ENCODE data around the gene AGFG2. TPM values are rescaled to one million over a fixed set of nuclear protein-coding genes. Genes with fewer than 3 reads are reported as not detected.

AGFG2 gene
- total RNA-seq, 1 experiment from 2014 or later: 4.1 TPM

DNA sequence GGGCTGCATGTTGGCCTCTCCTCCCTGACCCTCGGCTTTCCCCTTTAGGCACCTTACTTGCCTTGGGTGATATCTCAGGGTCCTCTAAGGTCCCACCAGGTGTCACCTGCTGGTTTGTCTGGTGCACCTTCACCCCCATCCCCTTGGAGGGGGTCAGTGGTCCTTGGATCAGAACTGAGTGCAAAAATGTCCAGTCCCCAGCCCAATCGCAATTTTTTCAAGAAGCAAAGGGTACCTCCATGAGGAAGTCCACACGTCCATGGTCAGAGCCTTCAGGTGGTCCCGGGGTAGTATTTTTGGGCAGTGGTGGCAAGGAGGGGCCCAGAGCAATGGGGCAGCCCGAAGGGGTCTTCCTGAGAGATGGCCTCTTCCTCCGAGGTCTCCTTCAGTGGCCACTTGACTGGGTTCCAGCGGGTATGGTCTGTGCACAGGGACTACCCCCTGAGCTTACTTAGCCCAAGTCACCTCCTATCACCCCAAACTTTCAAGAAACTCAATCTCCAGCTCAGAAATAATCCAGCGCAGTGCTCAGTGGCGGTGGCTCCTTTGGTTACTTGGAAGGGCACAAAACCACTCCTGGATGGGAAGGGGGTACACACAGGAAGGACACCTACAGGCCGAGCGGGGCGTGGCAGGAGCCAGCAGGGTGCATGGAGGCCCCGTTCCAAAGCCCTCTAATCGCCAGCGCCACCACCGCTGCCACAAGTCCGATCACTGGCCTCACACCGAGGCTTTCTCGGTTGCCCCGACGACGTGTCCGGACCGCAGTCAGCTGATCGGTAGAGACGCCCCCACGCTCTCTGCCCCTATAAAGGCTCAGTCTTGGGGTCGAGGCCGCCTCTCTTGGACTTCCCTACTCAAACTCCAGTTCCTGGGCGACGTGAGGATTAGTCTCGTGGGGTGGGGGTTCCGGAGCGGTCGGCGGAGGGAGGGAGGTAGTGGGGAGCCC, 30.2 kb downstream of the AGFG2 start:
- DNase-seq (ENCODE audit: extremely low read depth, low read depth): no peak

DNA sequence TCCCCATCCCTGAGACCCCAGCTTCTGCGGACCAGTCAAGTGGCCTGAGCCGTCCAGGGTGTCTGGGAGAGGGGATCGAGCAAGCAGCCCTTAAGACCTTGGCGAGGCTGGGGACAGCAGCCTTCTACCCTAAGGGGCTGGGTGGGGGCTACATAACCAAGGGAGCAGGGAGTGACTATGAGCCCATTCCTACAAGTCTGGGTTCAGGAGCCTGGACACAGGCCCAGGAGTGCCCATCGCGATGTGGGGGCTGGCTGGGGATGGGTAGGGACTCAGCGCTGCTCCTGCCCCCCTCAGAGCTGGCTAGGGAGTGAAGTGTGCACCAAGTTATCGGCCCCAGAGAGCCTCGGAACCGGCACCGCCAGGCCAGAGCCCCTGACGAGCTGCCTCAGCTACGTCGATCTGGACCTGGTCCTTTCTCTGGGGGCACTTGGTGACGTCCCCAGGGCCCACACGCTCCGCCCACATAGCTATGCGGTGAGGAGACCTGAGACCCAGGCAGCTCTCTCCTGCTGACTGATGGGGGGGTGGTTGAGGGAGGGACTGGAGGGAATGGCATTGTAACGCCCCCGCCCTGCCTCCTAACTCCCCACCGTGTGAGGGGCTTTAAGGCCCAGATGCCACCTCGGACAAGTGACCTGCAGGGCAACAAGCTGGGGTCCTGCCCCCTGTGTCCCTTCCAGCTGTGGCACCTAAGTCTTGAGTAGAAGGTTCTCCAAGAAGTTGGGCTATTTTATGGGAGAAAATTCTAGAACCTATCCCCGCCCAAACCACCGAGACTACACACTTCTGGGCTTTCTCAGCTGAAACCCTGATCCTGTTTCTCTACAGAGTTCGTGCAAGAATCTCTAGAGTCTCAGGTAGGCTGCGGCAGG, 32.2 kb downstream of the AGFG2 start:
- DNase-seq (ENCODE audit: extremely low read depth, low read depth): no peak

DNA sequence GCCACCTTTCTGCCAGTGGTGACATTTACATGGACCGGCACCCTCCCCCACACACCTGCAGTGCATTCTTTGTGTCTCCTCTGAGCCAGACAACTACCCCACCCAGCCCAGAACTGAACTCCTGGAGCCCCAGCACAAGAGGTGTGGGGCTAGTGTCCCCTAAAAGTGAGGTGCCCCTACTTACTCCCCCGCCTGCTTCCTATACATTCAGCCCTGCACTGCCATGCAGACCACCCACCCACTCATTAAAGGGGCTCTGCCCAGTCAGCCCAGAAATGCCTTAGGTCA, 32.8 kb downstream of the AGFG2 start:
- DNase-seq (ENCODE audit: extremely low read depth, low read depth): no peak

DNA sequence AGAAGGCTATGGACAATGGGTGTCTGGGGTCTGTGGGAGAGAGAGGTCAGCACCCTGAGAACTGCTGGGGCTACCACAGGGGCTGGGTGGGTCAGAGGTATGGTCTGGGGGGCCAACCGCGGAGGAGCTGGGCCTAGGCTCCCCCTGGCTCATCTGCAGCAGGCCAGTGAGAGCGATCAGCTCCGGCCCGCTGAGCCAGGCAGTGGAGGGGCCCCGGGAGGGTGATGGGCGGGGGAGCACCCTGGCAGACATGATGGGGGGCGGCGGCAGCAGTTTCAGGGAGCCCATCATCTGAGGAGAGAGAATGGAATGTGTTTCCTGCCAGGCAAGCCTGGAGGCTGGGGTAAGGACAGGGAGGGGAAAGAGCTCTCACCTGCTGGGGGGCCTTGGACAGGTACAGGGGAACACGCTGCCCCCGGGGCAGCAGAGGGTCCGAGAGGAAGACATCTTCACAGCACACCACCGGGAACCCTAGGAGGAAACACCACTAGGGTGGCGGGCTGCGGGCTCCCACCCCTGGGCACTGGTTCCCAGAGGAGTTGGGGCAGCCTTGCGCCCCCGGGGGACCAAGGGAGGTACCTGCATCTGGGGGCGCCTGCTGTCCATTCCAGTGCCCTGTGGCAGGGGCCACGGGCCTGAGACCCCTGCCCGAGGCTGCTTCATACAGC, 33.4 kb downstream of the AGFG2 start:
- no peak for DNase-seq (ENCODE audit: extremely low read depth, low read depth)

DNA sequence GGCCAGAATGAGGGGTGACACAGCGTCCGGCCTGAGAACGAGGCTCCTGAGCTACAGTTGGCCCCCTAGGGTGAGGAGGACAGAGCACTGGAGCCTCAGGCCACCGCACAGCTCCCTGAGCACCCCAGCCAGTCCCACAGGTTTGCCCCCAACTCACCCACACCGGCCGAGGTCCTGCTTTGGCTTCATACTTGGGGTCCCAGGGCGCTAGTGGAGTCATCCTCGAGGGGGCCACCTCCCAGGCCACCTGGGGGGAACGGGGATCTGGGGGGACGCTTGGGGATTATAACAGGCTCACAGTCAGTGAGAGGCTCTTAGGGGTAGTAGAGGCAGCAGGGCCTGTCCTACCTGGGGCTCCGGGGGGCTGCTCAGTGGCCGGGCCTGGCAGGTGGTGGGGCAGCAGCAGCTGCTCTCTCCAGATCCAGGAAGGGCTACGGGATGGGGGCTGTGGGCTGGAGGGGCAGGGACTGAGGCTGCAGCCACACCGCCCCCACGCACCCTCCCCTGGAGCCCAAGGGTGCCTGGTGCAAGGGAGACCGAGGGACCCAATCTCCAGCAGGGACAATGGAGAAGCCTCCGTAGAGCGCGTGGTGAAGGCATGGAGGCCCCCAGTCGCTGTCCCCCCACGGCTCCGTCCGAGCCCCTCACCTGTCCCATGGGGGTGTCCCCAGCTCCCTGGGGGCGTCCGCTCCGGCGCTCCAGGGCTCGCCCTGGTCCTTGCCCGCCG, 34.1 kb downstream of the AGFG2 start:
- DNase-seq (ENCODE audit: extremely low read depth, low read depth): no peak

DNA sequence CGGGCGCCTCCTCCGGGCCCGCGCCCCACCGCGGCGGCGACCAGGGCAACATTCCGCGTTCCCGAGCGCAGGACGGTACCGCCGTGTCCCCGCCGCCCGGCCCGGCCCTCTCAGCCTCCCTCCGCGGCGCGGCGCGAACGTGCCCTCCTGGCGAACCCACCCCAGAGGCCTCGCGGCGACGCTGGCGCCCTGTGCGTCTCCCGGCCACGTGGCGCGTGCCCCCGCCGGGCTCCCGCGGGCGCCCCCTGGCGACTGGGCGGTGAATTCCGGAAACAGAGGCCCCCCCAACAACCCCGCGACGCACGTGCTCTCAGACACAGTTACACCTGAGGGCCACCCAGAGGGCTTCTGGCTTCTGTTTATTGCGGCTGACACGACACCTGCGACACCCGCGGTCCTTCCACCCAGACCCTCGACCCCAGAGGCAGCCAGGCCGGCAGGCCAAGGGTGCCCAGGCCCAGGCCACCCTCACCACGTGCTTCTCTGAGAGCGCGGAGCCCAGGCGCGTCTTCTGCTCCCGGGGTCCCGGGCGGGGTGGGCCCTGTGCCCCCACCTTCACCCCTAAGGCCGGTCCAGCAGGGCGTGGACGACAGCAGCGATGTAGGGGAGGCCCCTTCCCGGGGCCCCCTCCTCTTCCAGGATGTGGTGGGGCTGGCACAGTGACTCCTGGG, 34.8 kb downstream of the AGFG2 start, which contains the start of gene SAP25:
Gene SAP25 (minus strand): TSS at position 210 of the 671 bp plus-strand sequence. CDS start 158 bp downstream, at position 52.
- no peak for DNase-seq (ENCODE audit: extremely low read depth, low read depth)

DNA sequence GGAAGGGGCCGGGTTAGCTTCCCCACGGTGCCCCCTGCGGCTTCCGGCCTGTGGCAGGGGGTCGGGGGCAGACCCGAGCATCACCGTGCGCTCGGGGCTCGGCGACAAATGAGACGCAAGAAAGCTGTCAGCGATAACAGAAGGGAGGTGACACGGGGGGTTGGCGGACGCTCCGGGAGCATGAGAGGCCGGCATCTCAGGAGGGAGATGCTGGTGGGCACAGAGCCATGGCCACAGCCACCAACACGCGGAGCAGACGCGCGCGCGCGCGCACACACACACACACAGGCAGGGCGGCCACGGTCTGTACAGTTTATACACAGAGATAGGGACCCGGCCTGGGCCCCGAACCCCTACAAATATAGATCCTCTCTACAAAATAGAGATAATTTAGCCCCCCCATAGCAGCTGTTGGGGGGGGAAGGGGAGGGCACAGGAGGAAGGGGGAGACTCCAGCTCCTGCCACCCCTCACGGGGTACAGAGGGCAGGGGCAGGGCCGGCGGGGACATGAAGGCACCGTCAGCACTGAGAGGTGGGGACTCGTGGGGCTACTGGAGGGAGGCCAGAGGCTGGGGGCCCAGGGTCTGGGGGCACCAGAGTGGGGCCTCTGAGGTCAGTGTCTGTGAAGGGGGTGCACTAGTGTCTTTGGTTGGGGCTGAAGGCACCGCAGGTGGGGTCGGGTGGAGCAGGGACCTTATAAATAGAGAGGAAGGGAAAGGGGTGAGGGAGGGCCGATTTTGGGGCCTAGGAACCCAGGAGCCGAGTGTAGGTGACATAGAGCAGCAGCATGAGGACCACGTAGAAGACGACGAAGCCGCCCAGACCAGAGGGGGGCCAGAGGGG, 35.6 kb downstream of the AGFG2 start:
- DNase-seq (ENCODE audit: extremely low read depth, low read depth): no peak

DNA sequence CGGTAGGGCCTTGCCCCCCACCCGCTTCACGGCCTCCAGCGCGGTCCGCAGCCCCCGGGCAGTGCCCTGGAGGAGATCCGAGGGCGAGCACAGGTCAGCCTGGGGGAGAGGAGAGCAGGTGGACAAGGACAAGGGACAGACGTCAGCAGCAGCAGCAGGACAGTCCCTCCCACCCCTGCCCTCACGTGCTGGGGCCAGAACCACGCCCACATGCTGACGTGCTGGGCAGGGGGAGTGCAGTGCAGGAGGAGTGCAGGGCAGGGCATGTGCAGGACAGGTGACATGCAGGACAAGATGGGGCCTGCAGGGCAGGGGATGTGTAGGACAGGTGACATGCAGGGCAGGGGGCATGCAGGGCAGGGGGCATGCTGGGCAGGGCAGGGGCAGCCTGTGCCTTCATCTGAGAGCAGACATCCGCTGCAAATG, 36.2 kb downstream of the AGFG2 start:
- DNase-seq (ENCODE audit: extremely low read depth, low read depth): no peak

DNA sequence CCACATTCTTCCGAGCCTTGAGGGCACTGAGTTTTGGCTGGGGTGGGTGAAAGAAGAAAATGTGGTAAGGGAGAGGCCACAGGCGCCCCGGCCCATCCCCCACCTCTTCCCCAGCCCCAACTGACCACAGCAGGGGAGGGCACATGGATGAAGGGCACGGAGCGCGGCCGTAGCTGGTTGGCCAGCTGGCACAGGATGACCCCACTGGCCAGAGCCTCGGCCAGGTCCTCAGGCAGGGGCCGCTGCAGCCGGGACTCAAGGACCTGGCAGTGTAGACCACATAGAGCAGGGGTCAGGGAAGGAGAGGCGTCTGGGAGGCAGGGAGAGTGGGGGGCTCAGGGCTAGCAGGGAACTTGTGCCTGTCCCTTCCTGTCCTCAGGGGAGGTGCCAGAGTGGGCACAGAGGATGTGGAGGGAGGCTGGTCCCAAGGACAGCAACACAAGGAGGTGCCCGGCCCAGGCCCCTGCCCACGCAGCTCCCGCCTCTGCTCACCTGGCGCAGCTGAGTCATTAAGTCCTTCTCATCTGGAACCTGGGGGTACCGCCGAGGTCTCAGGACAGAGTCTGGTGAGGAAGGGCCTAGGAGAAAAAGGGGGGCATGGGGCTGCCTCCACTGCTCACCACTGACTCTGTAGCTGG, 36.9 kb downstream of the AGFG2 start:
- DNase-seq (ENCODE audit: extremely low read depth, low read depth): no peak

DNA sequence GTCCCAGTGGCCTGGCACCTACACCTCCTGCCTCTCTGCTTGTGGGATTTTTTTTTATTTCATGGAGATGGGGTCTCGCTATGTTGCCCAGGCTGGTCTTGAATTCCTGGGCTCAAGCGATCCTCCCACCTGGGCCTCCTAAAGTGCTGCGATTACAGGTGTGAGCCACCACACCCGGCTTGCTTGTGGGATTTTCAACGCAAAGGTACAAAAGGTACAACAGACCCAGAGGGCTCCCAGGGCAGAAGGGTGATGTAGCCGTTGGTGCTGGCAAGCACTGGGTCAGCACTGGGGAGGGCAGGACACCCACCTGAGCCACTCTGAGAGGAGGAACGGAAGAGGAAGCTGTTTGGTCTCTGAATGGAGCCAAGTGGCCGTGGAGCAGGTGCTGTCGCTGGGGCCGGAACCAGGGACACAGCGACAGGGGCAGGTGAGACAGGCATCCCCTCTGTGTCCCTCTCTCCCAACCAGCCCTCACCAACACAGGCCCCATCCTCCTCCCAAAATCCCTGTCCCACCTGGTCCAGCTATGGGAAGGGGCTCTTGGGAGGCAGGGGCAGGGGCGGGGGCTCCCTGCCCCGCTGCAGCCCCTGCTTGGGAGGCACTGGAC, 37.5 kb downstream of the AGFG2 start:
- no peak for DNase-seq (ENCODE audit: extremely low read depth, low read depth)

DNA sequence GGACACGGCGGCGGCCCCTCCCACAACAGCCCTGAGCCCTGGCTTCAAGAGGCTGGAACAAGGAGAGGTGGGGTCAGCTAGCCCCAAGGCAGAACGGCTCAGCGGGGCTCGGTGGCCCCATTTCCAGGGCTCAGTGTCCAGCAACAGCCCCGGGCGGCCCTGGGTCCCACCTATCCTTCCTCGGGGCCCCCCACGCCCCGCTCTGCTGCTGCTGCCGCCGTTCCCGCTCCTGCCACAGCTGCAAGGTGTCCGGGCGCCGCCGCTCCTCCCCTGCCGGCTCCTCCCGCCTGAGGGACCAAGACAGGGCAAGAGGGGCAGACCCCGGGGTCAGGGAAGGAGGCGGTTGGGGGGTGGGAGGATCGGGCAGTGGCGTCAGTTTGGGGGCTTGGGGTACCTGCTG, 38.1 kb downstream of the AGFG2 start:
- no peak for DNase-seq (ENCODE audit: extremely low read depth, low read depth)

DNA sequence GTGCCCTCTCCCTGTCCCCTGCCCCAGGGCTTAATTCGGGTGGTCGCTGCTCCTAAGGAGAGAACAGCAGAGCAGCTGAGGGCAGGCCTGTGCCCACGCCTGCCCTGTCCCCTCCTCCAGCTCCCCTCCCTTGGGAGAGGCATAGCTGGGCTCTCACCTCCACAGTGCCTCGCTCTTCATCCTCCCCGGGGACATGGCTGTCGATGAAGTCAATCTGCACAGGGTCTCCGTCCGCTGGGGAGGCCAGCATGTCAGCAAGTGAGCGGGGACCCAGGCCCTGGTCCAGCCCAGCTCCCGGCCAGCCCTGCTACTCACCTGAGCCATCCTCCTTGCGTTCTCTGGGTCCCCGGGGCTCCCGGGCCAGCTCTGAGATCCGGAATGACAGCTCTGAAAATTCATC, 38.5 kb downstream of the AGFG2 start:
- no peak for DNase-seq (ENCODE audit: extremely low read depth, low read depth)

DNA sequence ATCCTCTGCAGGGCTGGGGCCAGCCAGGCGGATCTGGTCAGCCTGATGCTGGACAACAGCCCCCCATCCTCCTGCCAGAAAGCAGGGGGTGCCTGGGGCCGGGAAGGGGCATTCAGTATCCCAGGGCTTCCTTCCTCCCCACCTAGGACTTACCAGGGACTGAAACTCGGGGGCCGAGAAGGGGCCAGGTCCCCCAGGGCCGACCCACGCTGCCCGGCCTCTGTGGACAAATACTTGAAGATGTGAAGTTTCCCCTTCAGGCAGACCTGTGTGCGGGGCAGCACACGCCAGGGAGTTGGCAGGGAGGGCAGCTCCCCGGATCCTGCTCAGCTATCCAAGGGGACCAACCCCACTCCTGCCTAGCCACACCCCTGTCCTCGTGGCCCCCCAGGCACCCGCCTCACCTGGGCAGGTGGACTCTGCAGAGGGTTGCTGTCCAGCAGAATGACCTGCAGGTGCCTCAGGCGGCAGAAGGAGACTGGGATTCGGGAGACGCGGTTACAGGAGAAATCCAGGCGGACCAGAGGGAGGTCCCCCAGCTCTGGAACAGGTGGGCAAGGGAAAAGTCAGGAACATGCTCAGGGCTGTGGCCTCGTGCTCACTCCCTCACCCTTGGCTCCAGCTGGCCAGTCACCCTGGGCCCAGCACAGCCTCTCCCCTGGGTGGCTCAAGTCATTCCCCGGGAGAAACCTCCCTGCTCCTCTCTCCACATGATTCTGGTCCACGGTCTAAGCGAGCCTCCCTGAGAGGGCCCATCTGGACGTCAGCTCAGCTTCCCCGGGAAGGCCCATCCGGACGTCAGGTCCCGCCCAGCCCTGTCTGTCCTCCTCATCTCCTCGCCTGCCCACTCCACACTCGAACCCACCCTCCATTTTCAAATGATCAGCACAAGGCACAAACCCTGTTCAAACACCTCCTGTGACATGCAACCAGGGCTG, 39.5 kb downstream of the AGFG2 start:
- no peak for DNase-seq (ENCODE audit: extremely low read depth, low read depth)

DNA sequence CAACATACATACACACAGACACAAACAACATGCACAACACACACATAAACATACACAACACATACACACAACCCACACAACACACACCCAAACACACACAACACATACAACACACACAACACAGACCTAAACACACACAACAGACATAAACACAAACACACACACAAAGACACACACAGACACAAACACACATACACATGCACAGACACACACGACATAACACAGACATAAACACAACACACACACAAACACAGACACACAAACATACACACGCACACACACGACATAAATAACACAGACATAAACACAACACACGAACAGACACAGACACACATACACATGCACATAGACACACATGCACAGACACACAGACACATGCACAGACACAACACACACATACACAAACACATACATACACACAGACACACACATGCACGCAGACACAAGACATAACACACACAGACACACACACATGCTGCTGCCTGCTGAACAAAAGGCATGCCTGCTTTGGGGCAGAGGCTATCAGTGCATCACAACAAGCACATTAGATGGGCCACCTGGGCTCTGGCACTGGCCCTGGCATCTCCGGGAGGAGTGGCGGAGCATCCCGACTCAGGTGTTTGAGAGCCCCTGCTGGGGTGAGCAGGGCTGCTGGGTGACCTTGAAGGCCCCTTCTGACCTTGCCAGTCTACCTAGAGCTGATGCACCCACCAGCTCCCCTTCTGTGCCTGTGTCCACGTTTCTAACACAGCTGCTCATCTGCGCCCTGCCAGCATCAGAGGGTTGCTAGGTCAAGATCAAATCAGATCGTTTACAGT, 41.7 kb downstream of the AGFG2 start:
- no peak for DNase-seq (ENCODE audit: extremely low read depth, low read depth)

DNA sequence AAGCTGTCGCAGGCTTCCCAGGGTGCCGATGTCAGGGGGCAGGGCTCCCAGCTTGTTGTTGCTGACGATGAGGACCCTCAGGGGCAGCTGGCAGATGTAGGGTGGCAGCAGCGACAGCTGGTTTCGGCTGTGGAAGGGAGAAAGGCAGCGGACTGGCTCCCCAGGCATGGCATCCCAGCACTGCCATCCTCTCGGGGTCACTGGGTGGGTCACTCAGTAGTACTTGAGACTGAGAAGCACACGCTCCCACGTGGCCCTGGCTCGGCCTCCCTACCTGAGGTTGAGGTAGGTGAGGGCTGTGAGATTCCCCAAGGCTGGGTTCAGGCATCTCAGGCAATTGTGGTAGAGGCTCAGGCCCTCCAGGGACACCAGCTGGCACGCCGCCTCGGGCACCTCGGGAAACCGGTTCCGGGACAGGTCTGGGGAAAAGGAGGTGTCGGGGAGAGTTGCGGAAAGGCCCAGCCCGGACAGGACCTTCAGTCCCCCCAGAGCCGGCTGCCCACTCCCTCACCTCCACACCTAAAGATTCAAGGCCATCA, 43.1 kb downstream of the AGFG2 start:
- DNase-seq (ENCODE audit: extremely low read depth, low read depth): no peak

DNA sequence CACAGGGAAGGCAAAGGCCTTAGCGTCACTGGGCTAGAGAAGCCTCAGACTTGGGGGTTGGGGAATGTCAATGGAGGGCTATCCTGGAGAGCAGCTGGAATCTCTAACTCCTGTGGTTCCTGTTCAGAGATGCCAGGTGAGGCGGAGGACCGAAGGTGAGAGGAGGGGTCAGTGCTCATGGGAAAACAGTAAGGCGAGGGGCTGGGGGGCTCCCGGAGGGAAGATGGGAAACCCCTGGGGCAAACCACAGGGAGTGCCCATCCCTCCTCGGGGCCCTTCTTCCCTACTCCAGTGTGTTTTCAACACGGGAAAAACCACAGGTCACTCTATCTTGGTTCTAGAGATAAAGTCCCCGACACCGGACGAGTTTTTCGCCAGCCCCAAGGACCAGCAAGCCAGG, 43.6 kb downstream of the AGFG2 start:
- no peak for DNase-seq (ENCODE audit: extremely low read depth, low read depth)
